Spleen (tissue), 11 donors: ENCODE measurements around the gene APOC3. TPM values are rescaled to one million over a fixed set of nuclear protein-coding genes. Genes with fewer than 3 reads are reported as not detected.
"Not testable (repeated sequence)": the region's sequence is repeated elsewhere in the genome, so short reads cannot be mapped to it uniquely, and the experiment has no call there.

ENCODE experiments used
- DNase-seq: peaks from one replicate; pipeline ENCODE4 v3.0.0-alpha.2; 2020
- H3K27ac ChIP-seq, 8 donors: fragments of 200-600 bp; sonication (generic) in 7 of 8; 1 replicate in 4 of 8; 2 replicates in 4 of 8; pipeline versions ENCODE4 v1.5.0 to v1.8.0; 2016 to 2021; ENCODE audit warnings: inconsistent platforms in 4 of 8, mild to moderate bottlenecking in 4 of 8, moderate library complexity in 1 of 8
- H3K27me3 ChIP-seq, 7 donors: fragments of 200-600 bp; sonication (generic) in 6 of 7; replicated peaks in 1 of 7; 1 replicate in 4 of 7; 2 replicates in 3 of 7; pipeline versions ENCODE4 v1.5.0 to v1.8.0; 2016 to 2021; ENCODE audit warnings: inconsistent platforms in 3 of 7, mild to moderate bottlenecking in 1 of 7
- H3K36me3 ChIP-seq, 6 donors: fragments of 200-600 bp; sonication (generic) in 5 of 6; 1 replicate in 4 of 6; 2 replicates in 2 of 6; pipeline versions ENCODE4 v1.5.0 to v1.8.0; 2016 to 2021; ENCODE audit warnings: inconsistent platforms in 2 of 6
- H3K4me1 ChIP-seq, 6 donors: fragments of 200-600 bp; sonication (generic) in 5 of 6; 1 replicate in 3 of 6; 2 replicates in 3 of 6; pipeline versions ENCODE4 v1.5.0 to v1.8.0; 2016 to 2021; ENCODE audit warnings: inconsistent platforms in 3 of 6
- H3K4me3 ChIP-seq, 8 donors: fragments of 200-600 bp; sonication (generic) in 7 of 8; 1 replicate in 4 of 8; 2 replicates in 4 of 8; pipeline versions ENCODE4 v1.5.0 to v1.8.0; 2016 to 2021; ENCODE audit warnings: inconsistent platforms in 4 of 8, mild to moderate bottlenecking in 4 of 8, moderate library complexity in 2 of 8
- H3K9me3 ChIP-seq, 8 donors: fragments of 200-600 bp; sonication (generic) in 7 of 8; 1 replicate in 4 of 8; 2 replicates in 4 of 8; pipeline versions ENCODE4 v1.5.0 to v1.8.0; 2016 to 2021; ENCODE audit warnings: inconsistent platforms in 4 of 8
- CTCF ChIP-seq, 11 experiments: fragments of 200-600 bp in 7 of 11; fragments of 450-650 bp in 4 of 11; sonication (generic) in 4 of 11; IDR thresholded peaks in 8 of 11; conservative IDR thresholded peaks in 3 of 11; 1 replicate in 7 of 11; 2 replicates in 4 of 11; pipeline versions ENCODE4 v1.4.0 to v1.8.0; 2016 to 2021; ENCODE audit warnings: antibody characterized with exemption in 11 of 11, inconsistent platforms in 4 of 11, mild to moderate bottlenecking in 1 of 11
- POLR2A ChIP-seq, 3 donors: fragments of 450-650 bp; IDR thresholded peaks; one replicate each; pipeline ENCODE4 v1.5.1; 2017; ENCODE audit warnings: antibody characterized with exemption in 3 of 3, mild to moderate bottlenecking in 1 of 3
- POLR2AphosphoS5 ChIP-seq, 3 donors: sonication (generic); formaldehyde crosslinking; IDR thresholded peaks; one replicate each; pipeline ENCODE4 v1.5.1; 2017; ENCODE audit warnings: antibody characterized with exemption in 3 of 3
- WGBS, 5 donors: extraction: QIAGEN DNeasy Blood & Tissue Kit in 3 of 5; methylation state at CpG; one replicate each; pipeline versions ENCODE4 v1.1.5 to v1.1.7; 2013 to 2018; 5-methylcytosine and 5-hydroxymethylcytosine counted together
- intact Hi-C: fragments of 100-400 bp; cut with DNase I; formaldehyde crosslinking; loops from one replicate; pipeline ENCODE4 v1.15.0; 2023; ENCODE audit warnings: low total_unique reads
- polyA plus RNA-seq, 3 donors: library from polyadenylated mRNA; stranded (reverse); fragments of 200-250 nt; gene quantifications; one replicate each; pipeline ENCODE4 v1.2.1, GENCODE V29; 2013
- total RNA-seq, 7 donors: library from RNA; depleted of rRNA in 3 of 7; stranded (reverse); fragments of >200 nt in 3 of 7; fragmentation: NEBNext Ultra II Directional in 4 of 7; extraction: Animal tissue kit (Norgen Biotek cat#: 25700) in 4 of 7; gene quantifications; one replicate each; pipeline versions ENCODE4 v1.1.0 to v1.2.1, GENCODE V29; 2016 to 2021
- donor health status: healthy with polysubstance abuse.
- donor health status: DM: no; HTN: no; CAD: no; lungs with moderate emphysema.
- donor health status: DM: no; HTN: no; CAD: no.
- donor health status: Bipolar disorder and iron deficiency.
- donor health status: healthy.
- donor health status: DM: no; HTN: no; CAD: no.
- donor health status: DM: yes; HTN: yes; CAD: no.

Gene APOC3
- total and polyA plus RNA-seq, 10 donors: 0.70 TPM; not detected in 9

- no peaks in the 10 kb centered on the region for H3K36me3 ChIP-seq
- no peaks in the 10 kb centered on the region for H3K27me3 ChIP-seq
- no peak for DNase-seq
- H3K27ac ChIP-seq: no peak overlapping the region
- H3K4me1 ChIP-seq: no peaks in the 10 kb centered on the region
- intact Hi-C loops: no loop called here
- no peak overlapping the region for H3K4me3 ChIP-seq
- no peaks in the 10 kb centered on the region for H3K9me3 ChIP-seq
- no peak for TF ChIP-seq POLR2A (IDR thresholded peaks at IDR 0.05)
- TF ChIP-seq CTCF (IDR thresholded peaks at IDR 0.05 in 8 of 11, conservative IDR thresholded peaks at IDR 0.05 in 3 of 11): no peak
- no peak for TF ChIP-seq POLR2AphosphoS5 (IDR thresholded peaks at IDR 0.05)
- 91 to 100% (median 96%) methylated on average over 2 of the region's 2 CpGs for WGBS, 5 donors
These were observed 29.1 kb upstream of the APOC3 start for GRCh38 chr11:116800610-116801009.

- H3K9me3 ChIP-seq, H3K4me1 ChIP-seq, H3K27ac ChIP-seq, H3K36me3 ChIP-seq, H3K27me3 ChIP-seq, H3K4me3 ChIP-seq, DNase-seq, intact Hi-C loops: not testable (repeated sequence)
These were observed 28.0 kb upstream of the APOC3 start for GRCh38 chr11:116801662-116802061.

GRCh38 chr11:116804001-116804400 is 25.7 kb upstream of the APOC3 start:
- TF ChIP-seq POLR2AphosphoS5 (IDR thresholded peaks at IDR 0.05) (no peak), POLR2A (IDR thresholded peaks at IDR 0.05) (no peak), CTCF (IDR thresholded peaks at IDR 0.05 in 8 of 11, conservative IDR thresholded peaks at IDR 0.05 in 3 of 11) (no peak)
- no peak for DNase-seq

DNA sequence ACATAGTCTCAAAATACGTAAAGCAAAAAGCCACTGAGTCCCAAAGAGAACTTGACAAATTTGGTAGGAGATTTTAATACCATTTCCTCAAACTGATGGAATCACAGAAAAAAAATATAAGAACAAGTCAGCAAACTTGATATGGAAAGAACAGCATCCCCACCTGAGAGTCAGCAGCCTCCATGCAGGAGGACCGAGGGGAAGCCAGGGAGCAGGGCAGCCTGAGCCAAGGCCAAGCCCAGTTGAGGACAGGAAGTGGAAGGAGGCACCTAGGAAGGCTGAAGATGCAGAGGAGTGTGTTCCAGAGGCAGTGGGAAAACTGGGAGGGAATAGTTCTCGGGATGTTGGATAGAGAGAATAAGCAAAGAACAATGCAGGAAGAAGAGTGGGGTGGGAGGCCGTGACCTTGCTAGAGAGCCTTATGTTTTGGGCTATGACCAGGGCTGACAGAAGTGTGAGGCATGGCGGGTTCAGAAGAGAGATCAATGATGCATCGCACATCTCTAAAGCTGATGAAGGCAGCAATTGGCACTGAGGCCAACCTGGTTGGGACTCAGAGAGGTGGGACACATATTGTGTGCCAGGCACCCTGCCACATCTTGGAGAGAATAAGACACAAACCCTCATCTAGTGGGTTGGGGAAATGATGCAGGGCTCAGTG is 22.0 kb upstream of the APOC3 start:
- no peaks in the 10 kb centered on the region for H3K36me3 ChIP-seq
- H3K27ac ChIP-seq: no peak overlapping the region
- TF ChIP-seq POLR2AphosphoS5 (IDR thresholded peaks at IDR 0.05) (no peak), POLR2A (IDR thresholded peaks at IDR 0.05) (no peak), CTCF (IDR thresholded peaks at IDR 0.05 in 8 of 11, conservative IDR thresholded peaks at IDR 0.05 in 3 of 11) (no peak)
- H3K4me1 ChIP-seq: no peaks in the 10 kb centered on the region
- H3K9me3 ChIP-seq: no peaks in the 10 kb centered on the region
- no peak overlapping the region for H3K4me3 ChIP-seq
- H3K27me3 ChIP-seq: no peaks in the 10 kb centered on the region
- intact Hi-C loops: no loop called here
- WGBS, 5 donors: 85 to 93% (median 87%) methylated on average over 6 of the region's 6 CpGs
- no peak for DNase-seq

More at GRCh38 chr11:116804001-116804400, 25.7 kb upstream of the APOC3 start:
- H3K27ac ChIP-seq: no peak overlapping the region
- no peak overlapping the region for H3K4me3 ChIP-seq
- WGBS, 5 donors: 49 to 66% (median 59%) methylated on average over 3 of the region's 3 CpGs
- H3K27me3 ChIP-seq: no peaks in the 10 kb centered on the region
- no peaks in the 10 kb centered on the region for H3K4me1 ChIP-seq
- intact Hi-C loops: no loop called here
- H3K9me3 ChIP-seq: no peaks in the 10 kb centered on the region
- no peaks in the 10 kb centered on the region for H3K36me3 ChIP-seq
